DMS114 treated with DMSO at 0.1 percent for 48 hours (cell line): ENCODE data around the gene CPA2.
"Not testable (repeated sequence)": the region's sequence is repeated elsewhere in the genome, so short reads cannot be mapped to it uniquely, and the experiment has no call there.

Experiments
- DNase-seq: peaks from one replicate; lab custom pipeline; 2025; ENCODE audit not compliant: unreplicated experiment; lab: John Stamatoyannopoulos, UW

CPA2 gene

DNA sequence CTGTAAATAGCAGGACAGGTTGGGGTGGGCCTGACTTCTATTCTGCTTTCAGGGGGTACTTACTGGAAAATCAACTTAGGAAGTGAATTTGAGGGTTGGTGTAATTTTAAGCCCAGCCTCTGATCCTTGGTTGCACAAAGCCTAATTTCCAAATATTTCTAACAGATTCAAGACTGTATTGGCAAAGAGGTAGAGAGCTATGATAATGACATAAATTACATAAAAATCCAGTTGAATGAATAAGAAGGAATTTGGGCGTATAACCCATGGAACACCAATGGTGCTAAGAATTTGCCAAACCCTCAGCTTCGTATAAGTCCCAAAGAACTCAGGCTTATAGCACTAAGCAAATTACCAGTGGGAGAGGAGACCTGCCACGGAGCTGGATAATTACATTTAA, 38.2 kb downstream of the CPA2 start:
- no peak for DNase-seq

GRCh38 chr7:130305433-130306042, 38.9 kb downstream of the CPA2 start:
- no peak for DNase-seq

DNA sequence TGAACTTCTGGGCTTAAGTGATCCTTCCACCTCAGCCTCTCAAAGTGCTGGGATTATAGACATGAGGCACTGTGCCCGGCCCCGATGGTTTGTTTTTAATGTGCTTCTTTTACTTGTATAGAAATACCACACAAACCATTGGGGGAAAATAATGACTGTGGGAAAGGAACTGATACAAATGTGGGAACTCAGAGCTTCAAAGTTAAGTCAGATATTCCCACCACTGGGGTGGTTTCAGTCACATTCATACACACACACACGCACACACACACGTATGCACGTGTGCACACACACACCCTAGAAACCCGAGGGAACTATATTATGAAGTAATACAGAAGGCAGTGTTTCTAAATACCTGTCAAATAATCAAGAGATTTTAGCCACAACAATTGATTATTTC, 43.3 kb downstream of the CPA2 start:
- DNase-seq = no peak

DNA sequence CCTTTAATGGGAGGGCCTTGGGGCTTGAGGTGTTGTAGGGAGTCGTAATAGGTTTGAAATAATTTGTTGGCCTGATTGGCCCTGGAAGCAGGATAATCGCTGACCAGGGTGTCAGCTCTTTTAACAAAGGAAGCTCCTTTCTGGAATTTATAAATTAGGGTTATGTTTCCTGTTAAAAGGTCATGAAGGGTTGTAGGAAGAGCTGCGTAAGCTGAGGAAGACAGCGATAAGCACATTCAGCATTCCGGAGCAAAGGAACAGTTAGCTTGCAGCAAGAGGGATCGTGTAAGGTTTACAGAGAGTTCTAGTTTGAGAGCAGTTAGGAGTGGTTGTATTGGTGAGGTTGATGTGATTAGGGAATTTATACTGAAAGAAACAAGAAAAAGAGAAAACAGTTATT, 47.6 kb downstream of the CPA2 start:
- DNase-seq = no peak

- DNase-seq = no peak
These were observed 52.9 kb downstream of the CPA2 start for GRCh38 chr7:130319541-130319940.

- not testable (repeated sequence) for DNase-seq
These were observed 55.0 kb downstream of the CPA2 start for GRCh38 chr7:130321542-130322229.

DNA sequence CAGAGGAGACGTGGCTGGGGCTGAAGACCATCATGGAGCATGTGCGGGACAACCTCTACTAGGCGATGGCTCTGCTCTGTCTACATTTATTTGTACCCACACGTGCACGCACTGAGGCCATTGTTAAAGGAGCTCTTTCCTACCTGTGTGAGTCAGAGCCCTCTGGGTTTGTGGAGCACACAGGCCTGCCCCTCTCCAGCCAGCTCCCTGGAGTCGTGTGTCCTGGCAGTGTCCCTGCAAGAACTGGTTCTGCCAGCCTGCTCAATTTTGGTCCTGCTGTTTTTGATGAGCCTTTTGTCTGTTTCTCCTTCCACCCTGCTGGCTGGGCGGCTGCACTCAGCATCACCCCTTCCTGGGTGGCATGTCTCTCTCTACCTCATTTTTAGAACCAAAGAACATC, 56.0 kb downstream of the CPA2 start:
- no peak for DNase-seq

GRCh38 chr7:130324306-130324943, 57.8 kb downstream of the CPA2 start:
- no peak for DNase-seq

DNA sequence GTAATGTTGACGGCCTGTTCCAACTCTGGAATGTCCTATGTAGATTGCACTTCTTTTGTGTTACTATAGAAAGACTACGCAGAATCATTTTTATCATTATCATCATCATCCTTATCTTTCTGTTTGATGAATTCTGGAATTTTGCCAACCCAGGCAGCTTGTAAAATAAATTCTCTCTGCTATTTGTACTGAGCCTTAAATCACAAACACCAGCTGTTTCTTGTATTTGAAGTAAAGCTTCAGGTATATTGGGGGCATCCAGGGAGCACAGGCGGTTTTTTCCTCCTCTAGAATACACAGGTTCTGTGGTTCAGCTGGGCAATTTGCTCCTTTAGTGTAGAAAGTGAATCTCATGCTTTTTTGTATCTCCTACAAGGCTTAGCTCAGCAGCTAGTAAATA, 63.0 kb downstream of the CPA2 start:
- no peak for DNase-seq

DNA sequence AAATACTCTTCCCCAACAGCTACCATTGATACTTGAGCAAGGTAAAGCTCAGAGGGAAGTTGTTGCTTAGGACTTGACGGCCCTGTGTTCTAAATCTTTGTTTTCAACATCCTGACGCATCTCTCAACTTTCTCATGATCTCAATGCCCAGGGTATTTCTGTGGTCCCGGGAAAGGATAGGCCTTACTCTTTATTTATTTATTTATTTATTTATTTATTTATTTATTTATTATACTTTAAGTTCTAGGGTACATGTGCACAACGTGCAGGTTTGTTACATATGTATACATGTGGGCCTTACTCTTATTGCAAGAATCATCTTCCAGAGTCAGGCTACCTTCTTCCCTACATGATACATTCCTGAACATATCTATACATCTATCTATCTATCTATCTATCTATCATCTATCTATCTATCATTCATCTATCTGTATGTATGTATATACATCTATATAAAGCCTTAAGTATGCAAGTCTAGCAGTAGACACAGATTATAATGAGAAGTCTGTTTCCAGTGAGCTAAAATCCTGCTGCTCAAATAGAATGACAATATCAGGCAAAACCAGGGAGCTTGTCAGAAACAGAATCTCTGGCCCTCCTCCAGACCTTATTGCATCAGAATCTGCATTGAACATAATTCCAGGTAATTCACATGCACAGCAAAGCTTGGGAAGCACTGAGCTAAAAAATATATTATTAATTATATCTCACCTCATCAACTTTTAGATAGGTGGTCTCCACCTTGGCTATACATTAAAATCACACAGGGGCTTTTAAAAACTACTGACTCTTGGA, 65.8 kb downstream of the CPA2 start:
- DNase-seq = no peak

- DNase-seq = no peak
These were observed 67.2 kb downstream of the CPA2 start for GRCh38 chr7:130333832-130334231.

DNA sequence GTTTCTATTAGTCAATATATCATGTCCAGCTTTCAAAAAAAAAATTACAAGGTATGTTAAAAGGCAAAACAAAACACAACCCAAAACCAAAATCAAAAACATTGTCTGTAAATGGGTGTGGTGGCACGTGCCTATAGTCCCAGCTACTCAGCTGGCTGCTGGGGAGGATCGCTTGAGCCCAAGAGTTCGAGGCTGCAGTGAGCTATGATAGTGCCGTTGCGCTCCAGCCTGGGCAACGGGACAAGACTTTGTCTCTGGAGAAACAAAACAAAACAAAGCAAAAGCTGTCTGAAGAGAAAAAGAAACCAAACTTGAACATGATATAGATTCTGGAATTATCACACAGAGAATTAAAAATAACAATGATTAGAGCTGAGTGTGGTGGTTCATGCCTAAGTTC, 67.6 kb downstream of the CPA2 start:
- no peak for DNase-seq

DNA sequence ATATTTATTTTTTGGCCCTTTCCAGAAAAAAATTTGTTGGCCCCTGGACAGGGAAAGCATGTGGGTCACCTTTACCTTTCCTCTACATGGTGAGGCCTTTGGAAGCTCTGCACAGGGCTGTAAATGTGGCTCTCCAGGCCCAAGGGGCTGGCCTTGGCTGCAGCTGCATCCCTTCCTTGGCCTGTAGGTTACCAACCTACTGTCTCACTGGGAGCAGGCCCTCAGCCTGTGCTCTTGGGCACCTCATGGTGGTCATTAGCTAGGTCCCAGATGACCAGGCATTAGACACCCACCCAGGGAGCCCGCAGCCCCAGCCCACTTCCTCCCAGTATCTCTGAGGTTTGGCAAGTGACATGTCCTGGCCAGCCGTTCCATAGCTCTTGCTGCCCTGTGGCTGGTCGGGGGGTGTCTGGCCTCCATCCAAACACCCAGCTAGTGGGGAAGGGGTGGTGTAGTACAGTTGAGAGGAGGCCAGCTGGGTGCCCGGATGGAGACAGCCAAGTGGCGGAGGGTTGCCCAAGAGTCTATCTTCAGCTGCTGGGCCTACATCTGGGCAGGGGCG, 70.8 kb downstream of the CPA2 start:
- DNase-seq = no peak

GRCh38 chr7:130338233-130338632, 71.6 kb downstream of the CPA2 start:
- no peak for DNase-seq
